Cardiac fibroblast (primary cell): ENCODE data around the gene ATP1A3.
"Not testable (repeated sequence)": the region's sequence is repeated elsewhere in the genome, so short reads cannot be mapped to it uniquely, and the experiment has no call there.

Source experiments
- DNase-seq, 2 donors: peaks; one replicate each; pipeline versions ENCODE4 v3.0.0 to v3.0.0-alpha.2; 2010; ENCODE audit warnings: low read depth in 2 of 2
- H3K4me3 ChIP-seq, 2 donors: replicated peaks in 1 of 2; 1 replicate in 1 of 2; 2 replicates in 1 of 2; pipeline ENCODE4 v1.5.1; 2011; ENCODE audit warnings: low read depth in 2 of 2, low read length in 2 of 2, mild to moderate bottlenecking in 2 of 2, moderate library complexity in 1 of 2
- CTCF ChIP-seq: IDR thresholded peaks from one replicate; pipeline ENCODE4 v1.5.1; 2011; ENCODE audit warnings: low read depth, mild to moderate bottlenecking, low read length, inconsistent platforms

ATP1A3 gene

GRCh38 chr19:41993612-41994483 is at the start of gene ATP1A3:
TSS of gene ATP1A3 (minus strand) at chr19:41994230. CDS start at chr19:41994076, 154 bp downstream.
- H3K4me3 ChIP-seq = peak within 1 kb of the TSS in 1 of 2 donors; percentile 28
- DNase-seq = peak; percentile 25 to 43
- no peak for TF ChIP-seq CTCF

GRCh38 chr19:42042455-42043170 is 48.6 kb upstream of the ATP1A3 start:
- no peak overlapping the region for H3K4me3 ChIP-seq
- no peak for DNase-seq
- no peak for TF ChIP-seq CTCF

- H3K4me3 ChIP-seq, DNase-seq: not testable (repeated sequence)
Measured at GRCh38 chr19:42040491-42040890, 46.5 kb upstream of the ATP1A3 start.

GRCh38 chr19:42040031-42040430 is 46.0 kb upstream of the ATP1A3 start:
- DNase-seq = no peak
- no peak overlapping the region for H3K4me3 ChIP-seq
- no peak for TF ChIP-seq CTCF

- peak in 1 of 2 donors; percentile 4 for DNase-seq
- no peak for TF ChIP-seq CTCF
- no peak overlapping the region for H3K4me3 ChIP-seq
Measured at GRCh38 chr19:42038666-42039065, 44.6 kb upstream of the ATP1A3 start.

- TF ChIP-seq CTCF = no peak
- no peak overlapping the region for H3K4me3 ChIP-seq
- no peak for DNase-seq
Measured at GRCh38 chr19:42037649-42038048, 43.6 kb upstream of the ATP1A3 start.

- DNase-seq = peak; percentile 77 to 81
- peak; percentile 90 for TF ChIP-seq CTCF
Measured at GRCh38 chr19:42034640-42035391, 40.8 kb upstream of the ATP1A3 start.

More at GRCh38 chr19:42034640-42035391, 40.8 kb upstream of the ATP1A3 start:
- not testable (repeated sequence) for H3K4me3 ChIP-seq
